Measurements from ENCODE around the gene OR2AG1.
"Not testable (repeated sequence)": the region's sequence is repeated elsewhere in the genome, so short reads cannot be mapped to it uniquely, and the experiment has no call there.

The OR2AG1 gene

DNA sequence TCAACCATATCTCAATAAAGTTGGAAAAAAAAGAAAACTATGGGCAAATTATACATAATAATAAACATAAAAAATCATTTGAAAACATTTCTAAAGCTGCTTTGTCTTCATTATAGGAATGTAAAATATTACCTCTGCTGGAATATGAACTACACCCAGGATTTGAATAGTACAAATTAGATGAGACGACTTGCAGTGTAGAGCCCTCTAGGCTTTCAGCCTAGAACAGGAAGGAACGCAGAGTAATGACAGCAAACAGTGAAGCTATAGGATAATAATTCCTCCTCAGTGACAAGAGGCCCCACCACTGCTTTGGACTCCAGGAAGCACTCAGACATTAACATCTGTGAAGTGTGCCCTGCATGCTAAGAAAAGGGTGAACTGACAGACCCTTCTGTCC lies 7.7 kb downstream of the OR2AG1 start:
- DNase-seq (ENCODE audit: low spot score), result no peak

DNA sequence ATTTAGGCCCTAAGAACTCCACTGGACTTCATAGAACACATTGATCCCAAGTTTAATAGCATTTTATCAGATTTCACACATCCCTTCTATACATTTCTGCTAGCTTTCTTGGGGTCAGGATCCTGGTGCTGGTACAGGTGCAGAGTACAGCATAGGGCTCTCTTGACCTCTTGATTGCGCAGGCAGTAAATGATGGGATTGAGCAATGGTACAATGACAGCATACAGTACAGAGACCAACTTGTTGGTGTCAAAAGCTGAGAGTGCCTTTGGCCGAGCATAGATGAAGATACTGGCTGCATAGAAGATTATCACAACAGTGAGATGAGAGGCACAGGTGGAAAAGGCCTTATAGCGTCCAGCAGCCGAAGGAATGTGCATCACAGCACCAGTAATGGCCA lies 11.8 kb downstream of the OR2AG1 start:
- no peak for DNase-seq (ENCODE audit: low spot score)

DNA sequence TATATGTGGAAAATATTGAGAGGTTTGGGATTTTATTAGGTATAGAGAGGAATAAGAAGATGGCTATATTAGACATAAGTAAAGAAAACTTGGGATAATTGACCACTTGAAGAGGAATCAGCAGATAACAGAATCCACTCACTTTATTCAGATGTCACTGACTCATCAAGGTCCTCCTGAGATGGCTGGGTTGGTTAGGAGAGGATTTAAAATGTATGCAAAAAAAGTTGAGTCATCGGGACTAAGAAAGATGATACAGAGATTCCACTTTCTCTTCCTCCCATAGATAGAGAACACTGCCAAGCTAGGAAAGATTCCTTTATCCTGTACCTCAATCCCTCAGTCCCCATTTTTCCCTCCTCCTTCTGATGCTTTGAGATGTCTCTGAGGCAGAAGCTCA lies 16.6 kb downstream of the OR2AG1 start, which contains the start of gene OR6A2:
Gene OR6A2, minus strand, starts transcription at position 288 of the 400 bp plus-strand sequence. CDS start 3,981 bp downstream, outside the sequence.
- DNase-seq (ENCODE audit: low spot score), result no peak

DNA sequence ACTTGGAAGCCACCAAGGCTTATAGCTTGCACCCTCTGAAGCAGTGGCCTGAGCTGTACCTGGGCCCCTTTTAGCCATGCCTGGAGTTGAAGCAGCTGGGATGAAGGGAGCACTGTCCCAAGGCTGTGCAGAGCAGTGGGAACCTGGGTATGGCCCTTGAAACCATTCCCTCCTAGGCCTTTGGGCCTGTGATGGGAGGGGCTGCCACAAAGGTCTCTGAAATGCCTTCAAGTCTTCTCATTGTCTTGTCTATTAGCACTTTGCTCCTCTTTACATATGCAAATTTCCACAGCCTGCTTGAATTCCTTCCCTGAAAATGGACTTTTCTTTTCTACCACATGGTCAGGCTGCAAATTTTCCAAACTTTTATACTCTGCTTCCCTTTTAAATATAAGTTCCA lies 18.3 kb downstream of the OR2AG1 start:
- DNase-seq (ENCODE audit: low spot score), result not testable (repeated sequence)

DNA sequence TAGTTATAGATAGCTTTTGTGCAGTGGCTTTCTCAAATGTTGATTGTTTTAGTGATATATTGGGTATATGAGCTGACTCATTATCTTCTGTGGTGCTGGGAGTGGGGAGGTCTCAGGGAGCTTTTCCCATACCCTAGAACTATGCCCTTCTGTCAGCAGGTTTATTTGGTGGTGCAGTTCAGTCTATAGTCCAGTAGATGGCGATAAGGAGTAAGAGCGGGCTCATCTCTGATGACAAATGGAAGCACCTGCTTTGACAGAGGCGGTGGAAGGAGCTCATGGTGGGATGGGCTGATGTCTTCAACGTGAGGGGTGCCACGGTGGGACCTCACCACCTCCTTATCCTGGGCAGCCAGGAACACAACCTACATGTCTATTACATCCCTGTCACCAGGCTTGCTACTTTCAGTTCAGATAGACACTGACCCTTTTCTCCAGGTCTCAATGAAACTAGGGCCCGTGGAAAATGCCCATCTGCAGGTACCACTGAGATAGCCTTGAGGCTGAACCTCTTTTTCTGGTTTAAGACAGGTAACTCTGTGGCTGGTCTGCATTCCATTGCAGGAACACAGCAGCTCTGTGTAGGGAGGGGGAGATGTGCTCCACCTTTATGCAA lies 29.7 kb downstream of the OR2AG1 start:
- peak; percentile 77 for DNase-seq (ENCODE audit: low spot score)

DNA sequence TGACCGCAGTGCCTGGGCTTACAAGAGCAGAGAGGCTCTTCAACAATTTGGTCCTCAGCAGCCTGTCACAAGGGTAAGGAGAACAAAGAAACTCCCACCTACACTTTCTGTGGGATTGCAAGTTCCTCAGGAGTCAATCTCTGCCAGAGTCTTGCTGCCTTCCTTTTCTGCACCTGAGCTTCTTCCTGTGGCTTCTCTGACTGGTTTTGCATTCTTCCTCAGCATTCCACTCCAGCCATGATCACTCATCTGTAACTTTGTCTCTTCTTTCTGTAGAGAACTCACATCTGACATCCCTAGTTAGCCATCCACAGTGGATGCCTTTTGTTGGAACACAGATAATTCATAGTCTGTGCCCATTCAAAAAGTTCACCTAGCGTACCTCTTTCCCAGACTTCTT lies 30.8 kb downstream of the OR2AG1 start:
- DNase-seq (ENCODE audit: low spot score), result no peak

DNA sequence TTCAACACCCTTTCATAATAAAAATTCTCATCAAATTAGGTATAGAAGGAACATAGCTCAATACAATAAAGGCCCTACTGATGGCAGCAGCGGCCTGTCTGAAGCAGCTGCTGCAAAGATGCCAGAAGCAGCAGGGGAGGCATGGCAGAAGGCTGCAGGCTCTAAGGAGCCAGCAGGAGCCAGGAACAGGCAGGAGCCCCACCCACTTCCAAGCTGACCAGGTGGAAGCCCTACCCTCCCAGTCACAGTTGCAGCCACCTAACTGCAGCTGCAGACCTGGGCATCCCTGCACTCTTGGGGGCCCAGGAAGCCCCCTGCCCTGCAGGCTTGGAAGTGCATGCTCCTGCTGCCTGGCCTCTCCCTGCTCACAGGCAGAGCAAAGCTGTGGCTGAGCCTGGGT lies 34.9 kb downstream of the OR2AG1 start:
- no peak for DNase-seq (ENCODE audit: low spot score)

DNA sequence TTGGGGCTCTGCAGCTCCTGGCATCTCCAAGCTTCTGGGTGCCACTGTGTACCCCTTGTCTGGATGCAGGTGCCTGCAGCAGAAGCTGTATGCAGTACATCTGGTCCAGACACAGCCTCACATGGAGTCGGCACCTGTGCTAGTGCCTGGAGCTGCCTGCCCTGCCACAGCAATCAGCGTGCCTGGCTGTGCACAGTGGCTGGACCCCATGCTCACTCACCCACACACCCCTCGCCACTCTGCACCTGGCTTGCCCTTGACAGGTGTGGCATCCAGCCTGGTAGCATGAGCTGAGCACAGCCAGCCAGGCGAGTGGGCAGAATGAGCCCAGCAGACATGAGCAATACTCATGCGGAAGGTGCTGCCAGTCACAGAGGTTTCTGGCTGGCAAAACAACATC lies 36.1 kb downstream of the OR2AG1 start:
- DNase-seq (ENCODE audit: low spot score), result no peak

DNA sequence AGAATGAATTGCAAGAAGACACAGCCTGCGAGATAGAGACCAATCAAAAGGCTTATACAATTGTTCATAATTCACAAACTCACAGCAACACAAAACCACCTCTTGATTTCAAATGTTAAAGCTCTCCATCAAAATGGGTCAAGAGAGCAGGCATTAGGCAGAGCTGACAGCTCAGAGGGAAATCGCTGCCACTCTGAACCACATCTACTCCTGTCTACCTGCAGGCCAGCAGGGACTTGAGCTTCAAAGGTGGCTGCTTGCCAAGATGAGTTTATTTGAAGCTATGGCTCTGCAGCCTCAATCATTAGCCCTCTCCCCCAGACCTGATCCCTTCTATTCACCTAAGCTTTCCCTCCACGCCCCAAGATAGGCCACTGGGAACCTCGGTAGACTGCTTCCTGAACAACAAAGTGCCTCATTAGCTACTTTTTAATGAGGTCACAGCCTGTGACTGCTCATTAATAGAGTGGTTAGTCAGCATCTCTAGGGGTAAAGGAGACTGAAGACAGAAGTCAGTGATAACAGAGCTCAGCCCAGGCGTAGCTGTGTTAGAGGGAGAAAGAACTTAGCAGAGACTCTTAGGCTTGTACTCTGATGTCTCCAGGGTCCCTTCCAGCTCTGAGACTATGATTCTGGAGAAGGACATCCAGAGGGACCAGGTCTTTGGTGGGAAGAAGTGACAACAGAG lies 41.5 kb downstream of the OR2AG1 start:
- DNase-seq (ENCODE audit: low spot score), result no peak

DNA sequence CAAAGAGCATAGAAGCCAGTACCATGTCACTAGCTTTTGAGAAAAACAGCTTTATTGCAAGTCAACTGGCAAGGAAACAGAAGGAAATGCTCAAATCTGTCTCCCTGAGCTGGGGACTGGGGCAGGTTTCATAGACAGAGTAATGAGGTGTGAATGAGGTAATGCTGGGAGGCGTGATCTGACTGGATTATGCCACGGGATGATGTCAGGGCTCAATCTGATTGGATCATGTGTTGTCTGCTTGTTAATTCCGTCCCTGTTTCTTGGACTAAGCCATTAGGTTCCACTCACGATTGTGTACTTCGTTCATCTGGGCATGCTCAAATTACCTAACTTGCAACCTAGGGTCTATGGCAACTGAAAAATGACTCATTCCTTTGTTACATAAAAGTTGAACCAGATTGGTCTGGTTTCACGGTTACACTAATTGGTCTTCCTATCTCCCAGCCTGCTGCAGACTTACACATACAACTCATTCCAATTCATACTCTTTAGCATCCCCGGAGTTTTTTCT lies 42.5 kb downstream of the OR2AG1 start:
- DNase-seq (ENCODE audit: low spot score), result no peak

DNA sequence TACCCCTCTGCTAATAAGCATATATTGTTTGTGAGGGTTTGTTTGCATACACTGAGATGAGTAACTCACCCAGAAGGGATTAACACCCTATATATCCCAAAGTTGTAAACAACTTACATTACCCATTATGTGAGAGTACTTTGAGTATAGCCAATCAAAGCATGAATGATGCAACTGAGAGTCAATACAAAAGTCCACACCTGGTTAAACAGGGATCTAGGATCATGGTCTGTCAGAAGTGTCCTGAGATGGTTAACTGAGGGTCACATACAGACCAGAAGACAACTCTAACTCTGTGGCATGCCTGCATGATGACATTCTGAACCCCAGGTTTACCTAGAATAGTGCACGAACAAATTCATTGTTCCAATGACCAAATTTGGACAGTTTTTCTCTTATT lies 45.3 kb downstream of the OR2AG1 start:
- no peak for DNase-seq (ENCODE audit: low spot score)

DNA sequence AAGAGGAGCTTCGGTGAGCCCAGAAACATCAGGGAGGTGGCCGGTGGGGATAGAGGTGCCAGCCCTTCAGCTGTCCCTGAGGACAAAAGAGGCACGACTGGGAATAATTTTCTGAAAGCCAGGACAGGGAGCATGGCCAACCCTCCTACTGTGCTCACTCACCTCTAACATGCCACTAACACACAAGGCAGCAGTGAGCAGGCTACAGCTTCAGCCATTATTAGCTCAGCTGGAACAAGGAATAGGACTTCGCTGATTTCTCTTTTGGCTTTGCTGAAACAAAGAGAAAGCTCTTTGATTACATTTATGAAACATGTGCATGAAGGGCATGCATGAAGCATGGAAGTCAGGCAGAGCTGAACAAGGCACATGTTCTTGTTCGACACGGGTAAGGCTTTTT lies 50.5 kb downstream of the OR2AG1 start:
- DNase-seq (ENCODE audit: low spot score), result no peak

DNA sequence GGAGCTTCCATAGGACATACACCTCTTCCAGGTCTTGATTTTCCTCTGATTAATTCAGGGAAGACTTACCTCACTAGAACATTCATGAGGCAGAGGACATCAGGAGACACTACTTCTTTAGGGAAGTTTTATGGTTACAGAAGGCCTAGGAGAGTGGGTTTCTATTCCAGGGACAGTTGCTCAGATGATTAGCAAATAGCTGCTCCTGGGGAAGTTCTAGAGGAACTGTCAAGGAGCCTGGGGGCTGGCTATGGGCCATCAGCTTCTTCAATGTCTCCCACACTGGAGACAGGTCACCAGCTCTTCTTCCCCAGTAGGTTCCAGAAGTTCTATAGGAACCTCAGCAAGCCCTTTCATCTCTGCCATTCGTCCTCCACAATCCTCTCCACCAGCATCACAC lies 51.2 kb downstream of the OR2AG1 start:
- DNase-seq (ENCODE audit: low spot score), result no peak

Measured in NAMALWA (cell line).